Measurements from ENCODE around the gene ARPC4.

The ARPC4 gene

DNA sequence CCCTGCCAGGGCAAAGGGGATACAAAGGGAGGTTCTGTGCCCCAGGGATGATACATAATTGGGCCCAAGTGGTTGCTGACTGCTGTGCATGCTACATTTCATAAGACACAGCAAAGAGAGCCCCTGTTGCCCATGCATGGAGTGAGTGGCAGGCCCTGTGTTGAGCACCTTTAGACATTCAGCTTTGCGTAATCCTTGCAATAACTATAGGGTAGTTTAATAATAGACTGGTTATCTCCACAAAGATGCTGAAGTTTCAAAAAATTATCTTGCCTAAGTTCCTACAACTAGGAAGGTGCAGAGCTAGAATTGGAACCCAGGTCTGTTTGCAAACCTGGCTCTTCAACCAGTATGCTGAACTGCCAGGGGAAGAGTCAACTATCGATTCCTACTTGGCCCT lies 44.9 kb upstream of the ARPC4 start:
- TF ChIP-seq, protein P1, sequence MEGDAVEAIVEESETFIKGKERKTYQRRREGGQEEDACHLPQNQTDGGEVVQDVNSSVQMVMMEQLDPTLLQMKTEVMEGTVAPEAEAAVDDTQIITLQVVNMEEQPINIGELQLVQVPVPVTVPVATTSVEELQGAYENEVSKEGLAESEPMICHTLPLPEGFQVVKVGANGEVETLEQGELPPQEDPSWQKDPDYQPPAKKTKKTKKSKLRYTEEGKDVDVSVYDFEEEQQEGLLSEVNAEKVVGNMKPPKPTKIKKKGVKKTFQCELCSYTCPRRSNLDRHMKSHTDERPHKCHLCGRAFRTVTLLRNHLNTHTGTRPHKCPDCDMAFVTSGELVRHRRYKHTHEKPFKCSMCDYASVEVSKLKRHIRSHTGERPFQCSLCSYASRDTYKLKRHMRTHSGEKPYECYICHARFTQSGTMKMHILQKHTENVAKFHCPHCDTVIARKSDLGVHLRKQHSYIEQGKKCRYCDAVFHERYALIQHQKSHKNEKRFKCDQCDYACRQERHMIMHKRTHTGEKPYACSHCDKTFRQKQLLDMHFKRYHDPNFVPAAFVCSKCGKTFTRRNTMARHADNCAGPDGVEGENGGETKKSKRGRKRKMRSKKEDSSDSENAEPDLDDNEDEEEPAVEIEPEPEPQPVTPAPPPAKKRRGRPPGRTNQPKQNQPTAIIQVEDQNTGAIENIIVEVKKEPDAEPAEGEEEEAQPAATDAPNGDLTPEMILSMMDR (IDR thresholded peaks at IDR 0.05; ENCODE audit: insufficient read depth, low read depth, low read length, missing control alignments) = no peak
- DNase-seq (ENCODE audit: low read depth) = no peak
- H3K4me3 ChIP-seq (ENCODE audit: low read length) = no peak overlapping the region

DNA sequence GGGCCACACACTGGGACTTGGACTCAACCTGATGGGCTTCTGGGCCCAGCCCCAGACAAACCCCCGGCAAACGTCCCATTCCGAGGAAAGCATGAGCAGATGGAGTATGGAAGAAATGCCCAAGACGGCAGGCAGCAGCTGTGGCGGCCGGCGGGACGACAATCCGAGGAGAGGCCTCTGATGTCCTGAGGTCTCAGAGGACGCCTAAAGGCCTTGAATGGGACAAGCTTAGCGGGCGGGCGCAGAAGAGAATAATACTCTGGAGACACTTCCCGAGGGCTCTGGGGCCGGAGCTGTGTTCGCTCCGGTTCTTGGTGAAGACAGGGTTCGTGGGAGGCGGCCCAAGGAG lies 43.6 kb upstream of the ARPC4 start:
- TF ChIP-seq, protein P1 (IDR thresholded peaks at IDR 0.05; ENCODE audit: insufficient read depth, low read depth, low read length, missing control alignments) = no peak
- peak overlapping the region; percentile 68 for H3K4me3 ChIP-seq (ENCODE audit: low read length)
- DNase-seq (ENCODE audit: low read depth) = no peak

DNA sequence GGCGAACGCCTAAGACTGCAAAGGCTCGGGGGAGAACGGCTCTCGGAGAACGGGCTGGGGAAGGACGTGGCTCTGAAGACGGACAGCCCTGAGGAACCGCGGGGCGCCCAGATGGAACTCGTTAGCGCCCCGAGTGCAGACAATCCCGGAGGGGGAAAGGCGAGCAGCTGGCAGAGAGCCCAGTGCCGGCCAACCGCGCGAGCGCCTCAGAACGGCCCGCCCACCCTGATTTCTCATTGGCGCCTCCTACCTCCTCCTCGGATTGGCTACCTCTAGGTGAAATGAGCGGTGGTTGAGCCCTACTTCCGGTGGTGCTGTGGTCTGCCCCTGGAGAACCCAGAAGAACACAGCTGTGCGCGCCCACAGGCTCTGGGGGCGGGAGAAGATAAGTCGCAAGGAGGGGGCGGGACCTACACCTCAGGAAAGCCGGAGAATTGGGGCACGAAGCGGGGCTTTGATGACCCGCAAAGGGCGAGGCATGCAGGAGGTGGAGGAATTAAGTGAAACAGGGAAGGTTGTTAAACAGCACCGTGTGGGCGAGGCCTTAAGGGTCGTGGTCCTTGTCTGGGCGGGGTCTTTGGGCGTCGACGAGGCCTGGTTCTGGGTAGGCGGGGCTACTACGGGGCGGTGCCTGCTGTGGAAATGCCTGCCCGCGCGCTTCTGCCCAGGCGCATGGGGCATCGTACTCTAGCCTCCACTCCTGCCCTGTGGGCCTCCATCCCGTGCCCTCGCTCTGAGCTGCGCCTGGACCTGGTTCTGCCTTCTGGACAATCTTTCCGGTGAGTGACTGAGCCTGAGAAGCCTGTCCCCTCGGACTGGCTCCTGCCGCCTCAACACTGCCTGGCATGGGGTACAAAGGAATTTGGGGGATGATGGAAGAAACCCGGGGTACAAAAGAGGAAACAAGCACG lies 43.0 kb upstream of the ARPC4 start, which contains the start of gene OGG1:
OGG1 (plus strand) TSS at position 308 of the 911 bp plus-strand sequence; CDS start at position 643, 335 bp downstream.
- H3K4me3 ChIP-seq (ENCODE audit: low read length) = peak within 1 kb of the TSS; percentile 68
- DNase-seq (ENCODE audit: low read depth) = peak; percentile 98
- TF ChIP-seq, protein P1 (IDR thresholded peaks at IDR 0.05; ENCODE audit: insufficient read depth, low read depth, low read length, missing control alignments) = no peak

DNA sequence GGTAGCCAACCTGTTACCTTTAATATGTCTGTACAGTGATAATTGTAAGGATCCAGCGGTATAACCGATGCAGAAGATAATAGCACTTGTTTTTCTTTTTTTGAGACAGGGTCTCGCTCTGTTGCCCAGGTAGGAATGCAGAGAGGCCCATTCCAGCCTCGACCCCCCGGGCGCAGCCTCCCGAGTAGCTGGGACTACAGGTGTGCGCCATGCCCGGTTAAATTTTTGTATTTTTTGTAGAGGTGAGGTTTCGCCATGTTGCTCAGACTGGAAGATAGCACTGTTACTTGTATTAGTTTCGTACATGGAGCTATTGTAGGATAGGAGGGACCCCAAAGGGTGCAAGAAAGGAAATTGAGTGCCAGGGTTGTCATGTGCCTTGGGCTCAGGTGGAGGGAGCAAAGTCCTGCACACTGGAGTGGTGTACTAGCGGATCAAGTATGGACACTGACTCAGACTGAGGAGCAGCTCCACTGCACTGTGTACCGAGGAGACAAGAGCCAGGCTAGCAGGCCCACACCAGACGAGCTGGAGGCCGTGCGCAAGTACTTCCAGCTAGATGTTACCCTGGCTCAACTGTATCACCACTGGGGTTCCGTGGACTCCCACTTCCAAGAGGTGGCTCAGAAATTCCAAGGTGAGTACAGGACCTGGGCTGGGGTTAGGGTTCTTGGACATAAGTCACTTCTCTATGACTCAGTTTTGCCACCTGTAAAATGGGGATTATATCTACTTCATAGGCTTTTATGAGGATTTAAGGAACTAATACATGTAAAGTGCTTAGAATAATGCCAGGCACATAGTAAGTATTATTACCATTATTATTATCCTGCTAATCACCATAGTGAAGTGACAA lies 42.1 kb upstream of the ARPC4 start:
- no peak for DNase-seq (ENCODE audit: low read depth)
- TF ChIP-seq, protein P1 (IDR thresholded peaks at IDR 0.05; ENCODE audit: insufficient read depth, low read depth, low read length, missing control alignments) = no peak
- H3K4me3 ChIP-seq (ENCODE audit: low read length) = peak overlapping the region; percentile 68

DNA sequence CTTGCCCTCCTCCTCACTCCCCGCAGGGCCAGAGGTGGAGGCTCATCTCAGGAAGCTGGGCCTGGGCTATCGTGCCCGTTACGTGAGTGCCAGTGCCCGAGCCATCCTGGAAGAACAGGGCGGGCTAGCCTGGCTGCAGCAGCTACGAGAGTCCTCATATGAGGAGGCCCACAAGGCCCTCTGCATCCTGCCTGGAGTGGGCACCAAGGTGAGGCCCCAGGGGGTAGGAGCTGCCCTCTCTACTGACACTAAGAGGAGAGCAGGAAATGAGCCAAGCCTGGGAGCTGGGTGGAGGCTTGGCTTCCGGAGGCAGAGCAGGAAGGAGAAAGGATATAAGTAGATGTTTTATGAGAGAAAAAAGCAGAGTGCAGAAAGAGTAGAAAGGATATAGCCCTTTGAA lies 38.2 kb upstream of the ARPC4 start:
- DNase-seq (ENCODE audit: low read depth) = no peak
- TF ChIP-seq, protein P1 (IDR thresholded peaks at IDR 0.05; ENCODE audit: insufficient read depth, low read depth, low read length, missing control alignments) = no peak
- H3K4me3 ChIP-seq (ENCODE audit: low read length) = no peak overlapping the region

DNA sequence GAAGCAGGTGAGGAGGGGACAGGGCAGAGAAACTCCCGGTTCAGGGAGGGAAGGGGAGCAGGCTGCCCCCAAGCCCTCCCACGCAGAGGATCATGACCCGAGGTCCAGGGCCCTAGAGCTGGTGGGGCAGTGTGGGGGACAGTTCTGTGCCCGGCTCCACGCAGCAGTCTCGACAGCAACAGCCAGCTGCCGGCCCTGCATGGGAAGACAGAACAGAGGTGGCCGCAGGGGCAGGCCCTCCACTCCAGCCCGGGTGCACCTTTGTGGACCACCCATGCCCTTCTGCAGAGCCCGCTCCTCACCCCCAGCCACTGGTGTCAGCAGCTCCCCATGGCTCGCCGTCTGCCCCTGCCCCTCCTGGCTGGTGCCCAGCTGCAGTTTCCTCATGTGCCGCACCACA lies 35.5 kb upstream of the ARPC4 start:
- no peak for DNase-seq (ENCODE audit: low read depth)
- H3K4me3 ChIP-seq (ENCODE audit: low read length) = no peak overlapping the region
- TF ChIP-seq, protein P1 (IDR thresholded peaks at IDR 0.05; ENCODE audit: insufficient read depth, low read depth, low read length, missing control alignments) = no peak
